DND-41 (cell line): Measurements from ENCODE around the gene SV2B.
"Not testable (repeated sequence)": the region's sequence is repeated elsewhere in the genome, so short reads cannot be mapped to it uniquely, and the experiment has no call there.

Source experiments
- EZH2 ChIP-seq: IDR thresholded peaks from 3 replicates; pipeline ENCODE4 v1.6.1; 2012; ENCODE audit warnings: borderline replicate concordance, low read depth, mild to moderate bottlenecking, moderate library complexity, low read length, inconsistent platforms; ENCODE audit not compliant: severe bottlenecking
- TF ChIP-seq, protein P1 (sequence below): IDR thresholded peaks from 2 replicates; pipeline ENCODE4 v1.5.1; 2012; ENCODE audit warnings: borderline replicate concordance, low read length, moderate library complexity, mild to moderate bottlenecking; ENCODE audit not compliant: poor library complexity, severe bottlenecking; ENCODE audit errors: extremely low read depth

DNA sequence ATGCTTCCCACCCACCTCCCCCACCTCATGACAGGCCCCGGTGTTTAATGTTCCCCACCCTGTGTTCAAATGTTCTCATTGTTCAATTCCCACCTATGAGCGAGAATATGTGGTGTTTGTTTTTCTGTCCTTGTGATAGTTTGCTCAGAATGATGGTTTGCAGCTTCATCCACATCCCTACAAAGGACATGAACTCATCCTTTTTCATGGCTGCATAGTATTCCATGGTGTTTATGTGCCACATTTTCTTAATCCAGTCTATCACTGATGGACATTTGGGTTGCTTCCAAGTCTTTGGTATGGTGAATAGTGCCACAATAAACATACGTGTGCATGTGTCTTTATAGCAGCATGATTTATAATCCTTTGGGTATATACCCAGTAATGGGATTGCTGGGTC, 244.9 kb downstream of the SV2B start:
- TF ChIP-seq, protein P1, sequence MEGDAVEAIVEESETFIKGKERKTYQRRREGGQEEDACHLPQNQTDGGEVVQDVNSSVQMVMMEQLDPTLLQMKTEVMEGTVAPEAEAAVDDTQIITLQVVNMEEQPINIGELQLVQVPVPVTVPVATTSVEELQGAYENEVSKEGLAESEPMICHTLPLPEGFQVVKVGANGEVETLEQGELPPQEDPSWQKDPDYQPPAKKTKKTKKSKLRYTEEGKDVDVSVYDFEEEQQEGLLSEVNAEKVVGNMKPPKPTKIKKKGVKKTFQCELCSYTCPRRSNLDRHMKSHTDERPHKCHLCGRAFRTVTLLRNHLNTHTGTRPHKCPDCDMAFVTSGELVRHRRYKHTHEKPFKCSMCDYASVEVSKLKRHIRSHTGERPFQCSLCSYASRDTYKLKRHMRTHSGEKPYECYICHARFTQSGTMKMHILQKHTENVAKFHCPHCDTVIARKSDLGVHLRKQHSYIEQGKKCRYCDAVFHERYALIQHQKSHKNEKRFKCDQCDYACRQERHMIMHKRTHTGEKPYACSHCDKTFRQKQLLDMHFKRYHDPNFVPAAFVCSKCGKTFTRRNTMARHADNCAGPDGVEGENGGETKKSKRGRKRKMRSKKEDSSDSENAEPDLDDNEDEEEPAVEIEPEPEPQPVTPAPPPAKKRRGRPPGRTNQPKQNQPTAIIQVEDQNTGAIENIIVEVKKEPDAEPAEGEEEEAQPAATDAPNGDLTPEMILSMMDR: not testable (repeated sequence)
- not testable (repeated sequence) for TF ChIP-seq EZH2
